SW 1271 (cell line): Measurements from ENCODE around the gene XRCC1.
A peak's percentile ranks its signal among the peaks of the same experiment; 100 is the strongest.
"Not testable (repeated sequence)": the region's sequence is repeated elsewhere in the genome, so short reads cannot be mapped to it uniquely, and the experiment has no call there.

Experiments
- DNase-seq, 2 experiments: peaks; one replicate each; lab custom pipeline; 2025; lab: John Stamatoyannopoulos, UW

The XRCC1 gene

GRCh38 chr19:43600326-43600725 is 25.0 kb upstream of the XRCC1 start:
- not testable (repeated sequence) for DNase-seq

- no peak for DNase-seq
Observed at GRCh38 chr19:43599635-43600295, 24.4 kb upstream of the XRCC1 start.

GRCh38 chr19:43598445-43599240 is 23.3 kb upstream of the XRCC1 start:
- no peak for DNase-seq

GRCh38 chr19:43597876-43598275 is 22.5 kb upstream of the XRCC1 start:
- no peak for DNase-seq

GRCh38 chr19:43596842-43597461 is 21.6 kb upstream of the XRCC1 start:
- no peak for DNase-seq

- DNase-seq = peak; percentile 96
Observed at GRCh38 chr19:43595999-43596841, 20.9 kb upstream of the XRCC1 start, which contains the start of the genes IRGQ and ZNF576. TSS of gene IRGQ (minus strand) at chr19:43596134. CDS start at chr19:43595338, 796 bp downstream. TSS of gene ZNF576 (plus strand) at chr19:43596595. CDS start at chr19:43597109, 514 bp downstream.

- DNase-seq = no peak
Observed at GRCh38 chr19:43595605-43595998, 20.3 kb upstream of the XRCC1 start.

- peak in 1 of 2 experiments; percentile 33 for DNase-seq
Observed at GRCh38 chr19:43594710-43595604, 19.6 kb upstream of the XRCC1 start.

- DNase-seq = no peak
Observed at GRCh38 chr19:43594081-43594697, 18.9 kb upstream of the XRCC1 start.

GRCh38 chr19:43592800-43593350 is 17.5 kb upstream of the XRCC1 start:
- DNase-seq = no peak

- DNase-seq = no peak
Observed at GRCh38 chr19:43591904-43592772, 16.8 kb upstream of the XRCC1 start.

- no peak for DNase-seq
Observed at GRCh38 chr19:43589678-43590077, 14.4 kb upstream of the XRCC1 start.

- no peak for DNase-seq
Observed at GRCh38 chr19:43589277-43589676, 13.9 kb upstream of the XRCC1 start.

GRCh38 chr19:43587029-43587428 is 11.7 kb upstream of the XRCC1 start:
- DNase-seq = not testable (repeated sequence)

- no peak for DNase-seq
Observed at GRCh38 chr19:43586346-43586745, 11.0 kb upstream of the XRCC1 start.

GRCh38 chr19:43584484-43584883 is 9.2 kb upstream of the XRCC1 start:
- no peak for DNase-seq

GRCh38 chr19:43582495-43582894 is 7.2 kb upstream of the XRCC1 start:
- no peak for DNase-seq

GRCh38 chr19:43581467-43581866 is 6.1 kb upstream of the XRCC1 start:
- no peak for DNase-seq

GRCh38 chr19:43578787-43579186 is 3.5 kb upstream of the XRCC1 start:
- DNase-seq = no peak
